ENCODE measurements around the gene OSR1.

- TF ChIP-seq, protein P1, sequence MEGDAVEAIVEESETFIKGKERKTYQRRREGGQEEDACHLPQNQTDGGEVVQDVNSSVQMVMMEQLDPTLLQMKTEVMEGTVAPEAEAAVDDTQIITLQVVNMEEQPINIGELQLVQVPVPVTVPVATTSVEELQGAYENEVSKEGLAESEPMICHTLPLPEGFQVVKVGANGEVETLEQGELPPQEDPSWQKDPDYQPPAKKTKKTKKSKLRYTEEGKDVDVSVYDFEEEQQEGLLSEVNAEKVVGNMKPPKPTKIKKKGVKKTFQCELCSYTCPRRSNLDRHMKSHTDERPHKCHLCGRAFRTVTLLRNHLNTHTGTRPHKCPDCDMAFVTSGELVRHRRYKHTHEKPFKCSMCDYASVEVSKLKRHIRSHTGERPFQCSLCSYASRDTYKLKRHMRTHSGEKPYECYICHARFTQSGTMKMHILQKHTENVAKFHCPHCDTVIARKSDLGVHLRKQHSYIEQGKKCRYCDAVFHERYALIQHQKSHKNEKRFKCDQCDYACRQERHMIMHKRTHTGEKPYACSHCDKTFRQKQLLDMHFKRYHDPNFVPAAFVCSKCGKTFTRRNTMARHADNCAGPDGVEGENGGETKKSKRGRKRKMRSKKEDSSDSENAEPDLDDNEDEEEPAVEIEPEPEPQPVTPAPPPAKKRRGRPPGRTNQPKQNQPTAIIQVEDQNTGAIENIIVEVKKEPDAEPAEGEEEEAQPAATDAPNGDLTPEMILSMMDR (conservative IDR thresholded peaks at IDR 0.05; ENCODE audit: low read length), result no peak
- TF ChIP-seq EZH2phosphoT487 (IDR thresholded peaks at IDR 0.05; ENCODE audit: borderline replicate concordance, low read depth, low read length), result no peak
These were observed at the start of gene OSR1 for GRCh38 chr2:19358242-19359020.
